SK-N-MC (cell line): ENCODE data around the gene DNAI1.

Experiments
- EZH2 ChIP-seq: fragments of 200-600 bp; sonication (generic); IDR thresholded peaks from one replicate; pipeline ENCODE4 v1.6.1; 2017; ENCODE audit warnings: antibody characterized with exemption
- FOXP2 ChIP-seq: optimal IDR thresholded peaks from 2 replicates; pipeline ENCODE3; 2011; ENCODE audit warnings: mild to moderate bottlenecking, moderate library complexity; ENCODE audit not compliant: insufficient read depth; ENCODE audit errors: extremely low read length, control extremely low read depth
- POLR2AphosphoS5 ChIP-seq: IDR thresholded peaks from 2 replicates; pipeline ENCODE4 v1.6.1; 2012; ENCODE audit warnings: mild to moderate bottlenecking, low read depth, low read length, borderline replicate concordance

DNA sequence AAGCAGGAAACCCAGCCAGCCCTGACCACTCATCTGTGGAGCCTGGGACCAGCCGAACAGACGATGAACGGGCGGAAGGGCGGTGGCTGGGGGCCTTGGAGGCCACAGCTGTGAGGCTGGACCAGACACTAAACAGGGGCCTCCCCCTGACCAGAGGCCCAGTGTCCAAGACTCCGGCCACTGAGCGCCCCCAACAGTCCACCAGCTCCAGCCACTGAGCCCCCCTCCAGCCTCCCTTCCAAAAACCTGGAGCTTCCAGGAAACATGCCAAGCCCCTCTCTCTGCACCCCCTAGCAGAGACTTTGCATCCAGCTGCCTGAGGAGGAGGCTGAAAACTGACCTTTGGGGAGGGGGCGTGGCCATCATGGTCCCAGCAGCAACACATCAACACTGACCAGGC is 107.7 kb downstream of the DNAI1 start:
- TF ChIP-seq POLR2AphosphoS5 (no peak), EZH2 (no peak), FOXP2 (no peak)
